Adrenal gland (tissue), 5 donors: Measurements from ENCODE around the gene ARHGEF28.

ENCODE experiments used
- CTCF ChIP-seq, 6 experiments: fragments of 450-650 bp in 4 of 6; fragments of 200-600 bp in 2 of 6; sonication (generic) in 1 of 6; IDR thresholded peaks; 1 replicate in 5 of 6; 2 replicates in 1 of 6; pipeline versions ENCODE4 v1.5.1 to v1.8.0; 2016 to 2021; ENCODE audit warnings: antibody characterized with exemption in 6 of 6, mild to moderate bottlenecking in 2 of 6, moderate library complexity in 1 of 6
- POLR2A ChIP-seq, 2 donors: fragments of 450-650 bp; IDR thresholded peaks; one replicate each; pipeline ENCODE4 v1.6.1; 2017; ENCODE audit warnings: antibody characterized with exemption in 2 of 2, mild to moderate bottlenecking in 2 of 2, moderate library complexity in 1 of 2
- donor health status: DM: no; HTN: no; CAD: no.

DNA sequence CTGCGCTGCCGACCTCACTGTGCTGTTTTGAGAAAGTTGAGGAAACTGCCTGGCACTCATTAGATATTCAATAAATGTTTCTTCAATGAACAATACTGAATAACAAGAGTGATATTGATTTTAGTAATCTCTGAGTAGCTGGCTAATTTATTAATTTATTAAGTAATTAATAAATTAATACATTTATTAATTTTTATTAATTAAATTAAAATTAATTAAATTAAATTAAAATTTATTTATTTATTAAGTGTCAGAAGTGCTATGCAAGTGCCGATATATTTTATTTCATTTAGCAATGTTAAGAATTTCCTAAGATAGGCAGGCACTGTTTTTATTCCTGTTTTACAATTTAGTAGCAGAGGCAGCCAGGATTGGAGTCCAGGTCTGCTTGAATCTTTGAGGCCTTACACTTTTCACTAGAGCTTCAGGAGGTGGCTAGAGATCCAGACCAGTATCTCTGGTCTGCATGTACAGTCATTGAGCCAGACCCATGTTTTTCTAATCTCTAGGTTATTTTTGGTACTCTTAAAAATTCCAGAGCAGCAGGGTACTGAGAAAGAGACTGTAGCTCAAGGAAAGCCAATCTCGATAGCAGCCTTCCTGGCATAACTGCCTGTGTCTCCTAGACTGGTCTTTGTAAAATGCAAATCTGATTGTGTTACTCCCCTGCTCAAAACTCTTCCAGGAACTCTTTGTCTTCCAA is 109.2 kb downstream of the ARHGEF28 start:
- TF ChIP-seq CTCF (IDR thresholded peaks at IDR 0.05) (no peak), POLR2A (IDR thresholded peaks at IDR 0.05) (no peak)
